Fibroblast of pulmonary artery (primary cell): Measurements from ENCODE around the gene FKBP11.
"Not testable (repeated sequence)": the region's sequence is repeated elsewhere in the genome, so short reads cannot be mapped to it uniquely, and the experiment has no call there.

ENCODE experiments used
- DNase-seq: peaks from one replicate; pipeline ENCODE4 v3.0.0-alpha.2; 2010; ENCODE audit warnings: low read depth
- H3K4me3 ChIP-seq: replicated peaks from 2 replicates; pipeline ENCODE4 v1.5.1; 2011; ENCODE audit warnings: low read depth, mild to moderate bottlenecking, control low read depth, low read length, moderate library complexity
- TF ChIP-seq, protein P1 (sequence below): IDR thresholded peaks from 2 replicates; pipeline ENCODE4 v1.5.1; 2011; ENCODE audit warnings: mild to moderate bottlenecking, control low read depth, low read length, inconsistent platforms; ENCODE audit errors: missing control alignments

FKBP11 gene

DNA sequence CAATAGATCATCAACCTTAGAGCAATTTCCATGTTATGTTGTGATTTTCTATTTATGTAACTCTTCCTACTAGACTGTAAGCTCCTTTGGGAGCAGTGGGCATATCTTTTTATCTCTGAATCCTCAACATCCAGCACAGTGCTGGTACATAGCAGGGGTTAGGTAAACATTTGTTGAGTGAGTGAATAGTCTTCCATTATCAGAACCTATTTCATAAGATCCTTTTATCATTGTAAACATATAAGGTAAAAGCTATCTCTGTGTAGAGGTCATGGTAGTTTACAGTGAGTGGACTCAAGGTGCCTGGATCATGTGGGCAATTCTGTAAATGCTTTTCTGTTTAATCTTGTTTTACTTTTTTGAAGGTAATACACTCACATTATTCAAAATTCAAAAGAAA is 15.1 kb downstream of the FKBP11 start:
- no peak overlapping the region for H3K4me3 ChIP-seq
- DNase-seq, result no peak
- TF ChIP-seq, protein P1, sequence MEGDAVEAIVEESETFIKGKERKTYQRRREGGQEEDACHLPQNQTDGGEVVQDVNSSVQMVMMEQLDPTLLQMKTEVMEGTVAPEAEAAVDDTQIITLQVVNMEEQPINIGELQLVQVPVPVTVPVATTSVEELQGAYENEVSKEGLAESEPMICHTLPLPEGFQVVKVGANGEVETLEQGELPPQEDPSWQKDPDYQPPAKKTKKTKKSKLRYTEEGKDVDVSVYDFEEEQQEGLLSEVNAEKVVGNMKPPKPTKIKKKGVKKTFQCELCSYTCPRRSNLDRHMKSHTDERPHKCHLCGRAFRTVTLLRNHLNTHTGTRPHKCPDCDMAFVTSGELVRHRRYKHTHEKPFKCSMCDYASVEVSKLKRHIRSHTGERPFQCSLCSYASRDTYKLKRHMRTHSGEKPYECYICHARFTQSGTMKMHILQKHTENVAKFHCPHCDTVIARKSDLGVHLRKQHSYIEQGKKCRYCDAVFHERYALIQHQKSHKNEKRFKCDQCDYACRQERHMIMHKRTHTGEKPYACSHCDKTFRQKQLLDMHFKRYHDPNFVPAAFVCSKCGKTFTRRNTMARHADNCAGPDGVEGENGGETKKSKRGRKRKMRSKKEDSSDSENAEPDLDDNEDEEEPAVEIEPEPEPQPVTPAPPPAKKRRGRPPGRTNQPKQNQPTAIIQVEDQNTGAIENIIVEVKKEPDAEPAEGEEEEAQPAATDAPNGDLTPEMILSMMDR, result no peak

DNA sequence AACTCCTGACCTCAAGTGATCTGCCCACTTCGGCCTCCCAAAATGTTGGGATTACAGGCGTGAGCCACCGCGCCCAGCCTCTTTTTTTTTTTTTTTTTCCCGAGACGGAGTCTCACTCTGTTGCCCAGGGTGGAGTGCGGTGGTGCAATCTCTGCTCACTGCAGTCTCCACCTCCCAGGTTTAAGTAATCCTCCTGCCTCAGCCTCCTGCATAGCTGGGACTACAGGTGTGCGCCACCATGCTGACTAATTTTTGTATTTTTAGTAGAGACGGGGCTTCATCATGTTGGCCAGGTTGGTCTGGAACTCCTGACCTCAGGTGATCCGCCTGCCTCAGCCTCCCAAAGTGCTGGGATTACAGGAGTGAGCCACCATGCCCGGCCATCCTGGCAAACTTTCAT is 15.6 kb downstream of the FKBP11 start:
- H3K4me3 ChIP-seq, DNase-seq: not testable (repeated sequence)

DNA sequence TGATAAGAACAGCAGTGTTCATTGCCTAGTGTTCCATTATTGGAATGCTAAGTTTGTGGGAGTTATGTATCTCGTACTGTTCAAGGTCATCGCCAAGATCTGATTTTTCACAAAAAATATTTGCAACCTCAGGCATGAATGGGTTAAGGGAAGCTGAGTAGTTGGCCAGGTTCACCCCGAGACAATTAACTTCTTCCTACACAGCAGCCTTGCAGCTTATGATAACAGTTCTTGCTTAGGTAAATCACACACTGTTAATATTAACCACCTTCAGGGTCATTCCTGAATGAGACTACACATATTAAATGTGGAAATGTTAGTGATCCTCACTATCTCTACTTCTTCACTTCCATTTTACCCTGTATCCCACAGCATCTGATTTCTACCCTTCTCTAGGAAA is 18.0 kb downstream of the FKBP11 start:
- no peak for DNase-seq
- TF ChIP-seq, protein P1, result no peak
- H3K4me3 ChIP-seq, result no peak overlapping the region

DNA sequence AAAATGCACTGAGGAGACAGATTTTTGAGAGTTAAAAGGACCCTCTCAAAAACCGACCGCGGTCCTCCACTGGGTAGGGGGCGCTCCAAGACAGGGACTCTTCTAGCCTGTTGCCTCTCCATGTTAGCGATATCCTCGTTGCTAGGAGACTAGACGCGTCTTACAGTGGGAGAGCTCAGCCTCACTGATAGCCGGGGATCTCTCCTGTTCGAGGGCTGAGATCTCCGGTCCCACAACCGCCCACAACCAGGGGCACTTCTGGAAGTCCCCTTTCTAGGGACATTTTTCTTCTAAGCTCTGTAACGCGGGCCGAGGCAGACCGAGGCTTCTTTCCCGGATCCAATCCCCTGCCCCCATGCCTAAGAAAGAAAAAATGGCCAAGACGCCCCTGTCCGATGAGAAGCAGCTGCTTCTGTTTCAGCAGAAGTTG is 21.3 kb downstream of the FKBP11 start:
- DNase-seq, result peak; percentile 89
- TF ChIP-seq, protein P1, result peak; percentile 69
- H3K4me3 ChIP-seq, result peak overlapping the region; percentile 55

DNA sequence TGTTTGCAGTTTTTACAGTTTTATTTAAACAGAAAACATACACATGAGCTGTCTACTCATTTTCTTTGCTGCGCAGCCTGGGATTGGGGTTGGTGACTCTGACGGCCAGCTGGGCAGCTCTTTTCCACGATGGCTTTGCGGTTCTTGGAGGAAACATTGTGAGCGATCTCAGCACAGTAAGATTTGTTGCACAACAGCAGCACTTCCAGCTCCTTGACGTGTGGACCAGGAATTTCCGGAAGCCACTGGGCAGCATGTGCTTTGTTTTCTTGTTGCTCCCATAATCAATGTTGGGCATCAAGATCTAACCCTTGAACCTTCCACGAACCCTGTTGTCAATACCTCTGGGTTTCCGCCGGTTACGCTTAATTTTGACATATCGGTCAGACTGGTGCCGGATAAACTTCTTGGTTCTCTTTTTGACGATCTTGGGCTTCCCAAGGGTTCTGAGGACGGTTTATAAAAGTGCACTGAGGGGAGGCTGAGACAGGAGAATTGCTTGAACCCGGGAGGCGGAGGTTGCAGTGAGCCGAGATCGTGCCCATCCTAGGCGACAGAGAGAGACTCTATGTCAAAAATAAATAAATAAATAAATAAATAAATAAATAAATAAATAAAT is 21.8 kb downstream of the FKBP11 start:
- TF ChIP-seq, protein P1, result no peak
- H3K4me3 ChIP-seq, result peak overlapping the region; percentile 19

DNA sequence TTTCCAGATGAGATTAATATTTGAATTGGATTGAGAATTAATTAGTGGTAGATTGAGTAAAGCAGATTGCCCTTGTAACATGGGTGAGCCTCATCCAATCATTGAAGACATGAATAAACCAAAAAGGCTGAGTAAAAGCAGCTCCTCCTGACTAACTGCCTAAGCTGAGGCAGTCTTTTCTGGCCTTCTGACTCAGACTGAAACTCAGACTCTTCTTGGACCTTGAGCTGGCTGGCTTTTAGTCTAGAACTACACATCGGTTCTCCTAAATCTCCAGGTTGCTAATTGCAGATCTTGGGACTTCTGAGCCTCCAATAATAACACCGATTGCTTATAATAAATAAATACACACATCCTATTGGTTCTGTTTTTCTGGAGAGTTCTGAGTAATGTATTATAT is 24.0 kb downstream of the FKBP11 start:
- H3K4me3 ChIP-seq, result no peak overlapping the region
- no peak for DNase-seq
- TF ChIP-seq, protein P1, result no peak

More for the DNA sequence above, 21.8 kb downstream of the FKBP11 start:
- peak; percentile 82 for DNase-seq

DNA sequence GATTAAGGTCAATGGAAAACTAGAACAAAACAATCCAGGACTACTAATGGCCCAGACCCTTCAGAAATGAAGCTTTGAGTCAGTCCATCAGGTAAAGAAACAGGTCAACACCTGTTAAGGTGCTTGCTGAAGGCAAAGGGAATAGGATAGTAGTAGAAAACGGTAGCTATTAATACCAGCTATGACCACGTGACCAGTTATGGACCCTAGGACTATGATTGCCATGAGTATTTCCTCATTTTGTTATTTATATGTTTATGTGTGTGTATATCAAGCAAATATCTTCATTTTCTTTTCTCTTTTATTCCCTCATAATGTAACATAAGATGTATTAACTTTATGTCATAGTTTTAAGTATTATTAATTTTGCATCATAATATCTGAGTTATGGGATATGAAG is 25.6 kb downstream of the FKBP11 start:
- no peak overlapping the region for H3K4me3 ChIP-seq
- TF ChIP-seq, protein P1, result no peak
- DNase-seq, result no peak
